PC-9 (cell line): ENCODE data around the gene ANKS1B. TPM values are rescaled to one million over a fixed set of nuclear protein-coding genes. Genes with fewer than 3 reads are reported as not detected.

Experiments used
- BruUV-seq: library from RNA; stranded (reverse); fragments of 400-500 nt; replicated peaks from 2 replicates; lab custom pipeline; 2021; lab: Mats Ljungman, UMichigan
- CTCF ChIA-PET: fragments of 300-600 bp; sonication (Branson Sonifier 250); formaldehyde crosslinking; loops from one replicate; lab custom pipeline; 2022; ENCODE audit warnings: antibody characterized with exemption; lab: Charles Lee
- POLR2A ChIA-PET: fragments of 300-600 bp; sonication (Branson Sonifier 250); formaldehyde crosslinking; loops from one replicate; lab custom pipeline; 2022; ENCODE audit warnings: antibody characterized with exemption; ENCODE audit not compliant: unreplicated experiment; lab: Charles Lee
- DNase-seq, 2 experiments: peaks; one replicate each; pipeline versions ENCODE4 v3.0.0 to v3.0.0-alpha.2; 2015 to 2022; ENCODE audit warnings: mixed read lengths in 1 of 2
- H2AFZ ChIP-seq: fragments of 200-600 bp; sonication (generic); 2 replicates; pipeline ENCODE4 v1.8.1; 2017; ENCODE audit warnings: antibody characterized with exemption
- H3F3A ChIP-seq: fragments of 200-600 bp; sonication (generic); 2 replicates; pipeline ENCODE4 v1.8.1; 2017; ENCODE audit warnings: antibody characterized with exemption, mild to moderate bottlenecking, low read depth; ENCODE audit not compliant: insufficient read depth
- H3K27ac ChIP-seq: fragments of 200-600 bp; sonication (generic); 2 replicates; pipeline ENCODE4 v1.6.1; 2016; ENCODE audit warnings: mixed run types
- H3K27me3 ChIP-seq: fragments of 200-600 bp; sonication (generic); 2 replicates; pipeline ENCODE4 v1.6.1; 2016; ENCODE audit warnings: low read depth, mixed run types; ENCODE audit not compliant: insufficient read depth
- H3K36me3 ChIP-seq: fragments of 200-600 bp; sonication (generic); 2 replicates; pipeline ENCODE4 v1.6.1; 2016; ENCODE audit warnings: low read depth, mixed run types
- H3K4me1 ChIP-seq: fragments of 200-600 bp; sonication (generic); replicated peaks from 2 replicates; pipeline ENCODE4 v1.6.1; 2016; ENCODE audit warnings: mixed run types; ENCODE audit not compliant: insufficient read depth
- H3K4me2 ChIP-seq: fragments of 200-600 bp; sonication (generic); 2 replicates; pipeline ENCODE4 v1.6.1; 2017; ENCODE audit warnings: mixed run types
- H3K4me3 ChIP-seq: fragments of 200-600 bp; sonication (generic); 2 replicates; pipeline ENCODE4 v1.6.1; 2016; ENCODE audit warnings: mixed run types
- H3K79me2 ChIP-seq: fragments of 200-600 bp; sonication (generic); 2 replicates; pipeline ENCODE4 v1.6.1; 2017; ENCODE audit warnings: low read depth, mixed run types
- H3K9me2 ChIP-seq: fragments of 200-600 bp; sonication (generic); 2 replicates; pipeline ENCODE4 v1.8.1; 2017; ENCODE audit warnings: mild to moderate bottlenecking; ENCODE audit not compliant: insufficient read depth
- H3K9me3 ChIP-seq: fragments of 200-600 bp; sonication (generic); 2 replicates; pipeline ENCODE4 v1.8.1; 2016; ENCODE audit warnings: low read depth; ENCODE audit not compliant: insufficient read depth
- H4K20me1 ChIP-seq: fragments of 200-600 bp; sonication (generic); 2 replicates; pipeline ENCODE4 v1.8.1; 2017; ENCODE audit not compliant: insufficient read depth
- CTCF ChIP-seq: fragments of 200-600 bp; sonication (generic); conservative IDR thresholded peaks from 2 replicates; pipeline ENCODE4 v1.6.1; 2017; ENCODE audit warnings: mixed run types, antibody characterized with exemption, mild to moderate bottlenecking, moderate library complexity
- EZH2 ChIP-seq: fragments of 200-600 bp; sonication (generic); IDR thresholded peaks from 2 replicates; pipeline ENCODE4 v1.8.0; 2017; ENCODE audit warnings: antibody characterized with exemption, low read depth
- intact Hi-C: fragments of 100-400 bp; cut with micrococcal nuclease; formaldehyde crosslinking; loops from one replicate; pipeline ENCODE4 v1.10.0; 2022; ENCODE audit not compliant: unreplicated experiment
- total RNA-seq: library from RNA; stranded (reverse); gene quantifications from 2 replicates; pipeline ENCODE4 v1.2.3, GENCODE V29; 2021

ANKS1B gene
- total RNA-seq, 1 experiment from 2014 or later: not detected

- Histone ChIP-seq H4K20me1 (no peaks in the 10 kb centered on the region), H3K4me2 (no peak overlapping the region), H3K9me3 (no peaks in the 10 kb centered on the region), H3K79me2 (no peaks in the 10 kb centered on the region), H3K27ac (no peak overlapping the region), H3K4me1 (no peaks in the 10 kb centered on the region), H3K9me2 (no peaks in the 10 kb centered on the region), H3K36me3 (no peaks in the 10 kb centered on the region), H3F3A (no peaks in the 10 kb centered on the region), H3K4me3 (no peak overlapping the region), H2AFZ (no peak overlapping the region), H3K27me3 (no peaks in the 10 kb centered on the region)
- TF ChIP-seq EZH2 (no peak), CTCF (no peak)
- ChIA-PET POLR2A (no interaction called here), CTCF (no interaction called here)
- BruUV-seq: no TSS peak
- DNase-seq: no peak
- intact Hi-C loops: no loop called here
These were observed 719.1 kb downstream of the ANKS1B start for GRCh38 chr12:99265648-99266047.

- intact Hi-C loops: no loop called here
- H3K27me3 ChIP-seq: no peaks in the 10 kb centered on the region
- no peaks in the 10 kb centered on the region for H3F3A ChIP-seq
- ChIA-PET CTCF (no interaction called here), POLR2A (no interaction called here)
- no peaks in the 10 kb centered on the region for H3K9me3 ChIP-seq
- no TSS peak for BruUV-seq
- no peak overlapping the region for H3K4me3 ChIP-seq
- H4K20me1 ChIP-seq: no peaks in the 10 kb centered on the region
- no peaks in the 10 kb centered on the region for H3K79me2 ChIP-seq
- H3K4me2 ChIP-seq: no peak overlapping the region
- DNase-seq: no peak
- no peaks in the 10 kb centered on the region for H3K4me1 ChIP-seq
- H3K9me2 ChIP-seq: no peaks in the 10 kb centered on the region
- H3K36me3 ChIP-seq: no peaks in the 10 kb centered on the region
- H2AFZ ChIP-seq: no peak overlapping the region
- TF ChIP-seq CTCF (no peak), EZH2 (no peak)
- H3K27ac ChIP-seq: no peak overlapping the region
These were observed 723.5 kb downstream of the ANKS1B start for GRCh38 chr12:99261256-99261655.

- Histone ChIP-seq H3K9me2 (no peaks in the 10 kb centered on the region), H2AFZ (no peak overlapping the region), H3K27me3 (no peaks in the 10 kb centered on the region), H3K9me3 (no peaks in the 10 kb centered on the region), H3K79me2 (no peaks in the 10 kb centered on the region), H3K36me3 (no peaks in the 10 kb centered on the region), H3K4me2 (no peak overlapping the region), H3F3A (no peaks in the 10 kb centered on the region), H4K20me1 (no peaks in the 10 kb centered on the region), H3K4me1 (no peaks in the 10 kb centered on the region), H3K27ac (no peak overlapping the region), H3K4me3 (no peak overlapping the region)
- intact Hi-C loops: no loop called here
- no TSS peak for BruUV-seq
- ChIA-PET CTCF (no interaction called here), POLR2A (no interaction called here)
- no peak for TF ChIP-seq EZH2
- TF ChIP-seq CTCF: no peak
- DNase-seq: no peak
These were observed 724.2 kb downstream of the ANKS1B start for GRCh38 chr12:99260456-99260996.
